A549 (cell line): ENCODE measurements around the gene PDCD1. TPM values are rescaled to one million over a fixed set of nuclear protein-coding genes. Genes with fewer than 3 reads are reported as not detected.

Experiments used
- ATAC-seq, 2 experiments: fragments of 200-7000 bp in 1 of 2; fragments of >200 bp in 1 of 2; cut with Nextera tagmentation in 1 of 2; cut with Tn5 transposase in 1 of 2; 3 replicates each; pipeline versions ENCODE4 v1.8.0 to v1.9.1; 2018 to 2020; ENCODE audit warnings: mild to moderate bottlenecking in 1 of 2, moderate library complexity in 1 of 2
- CTCF ChIA-PET: fragments of 300-600 bp; sonication (Branson Sonifier 250); formaldehyde crosslinking; extraction: SDS; loops from one replicate; lab custom pipeline; 2021; ENCODE audit warnings: antibody characterized with exemption, inconsistent platforms; lab: Yijun Ruan, JAX
- POLR2A ChIA-PET: fragments of 350-600 bp; formaldehyde crosslinking; extraction: SDS; loops from one replicate; lab custom pipeline; 2021; ENCODE audit warnings: antibody characterized with exemption, inconsistent platforms; lab: Yijun Ruan, JAX
- DNase-seq, 2 experiments: peaks; one replicate each; pipeline versions ENCODE4 v3.0.0 to v3.0.0-alpha.2; 2011 to 2016; ENCODE audit warnings: low read depth in 1 of 2, low spot score in 1 of 2
- FAIRE-seq: peaks from 2 replicates; lab custom pipeline; 2011; peaks lifted over from hg19 to GRCh38; lab: Jason Lieb, UNC
- H3K27ac ChIP-seq, 2 experiments: fragments of >200 bp; sonication (Bioruptor Twin); formaldehyde crosslinking; 3 replicates each; pipeline ENCODE4 v1.5.1; 2016 to 2017
- H3K4me1 ChIP-seq: fragments of >200 bp; sonication (Bioruptor Twin); formaldehyde crosslinking; 3 replicates; pipeline ENCODE4 v1.6.1; 2016
- H3K4me2 ChIP-seq: fragments of >200 bp; sonication (Bioruptor Twin); formaldehyde crosslinking; 3 replicates; pipeline ENCODE4 v1.6.1; 2016
- H3K4me3 ChIP-seq: fragments of >200 bp; sonication (Bioruptor Twin); formaldehyde crosslinking; 3 replicates; pipeline ENCODE4 v1.5.1; 2016
- H3K9me3 ChIP-seq: fragments of >200 bp; sonication (Bioruptor Twin); formaldehyde crosslinking; 3 replicates; pipeline ENCODE4 v1.6.1; 2016
- CBX2 ChIP-seq: fragments of 200-600 bp; sonication (generic); IDR thresholded peaks from 2 replicates; pipeline ENCODE4 v1.6.1; 2016; ENCODE audit warnings: low read depth, mild to moderate bottlenecking, borderline replicate concordance
- CBX8 ChIP-seq: fragments of 200-600 bp; sonication (generic); IDR thresholded peaks from 2 replicates; pipeline ENCODE4 v1.6.1; 2016
- CHD2 ChIP-seq: fragments of 150-350 bp; IDR thresholded peaks from 2 replicates; pipeline ENCODE4 v1.6.1; 2014; ENCODE audit warnings: low read length; ENCODE audit not compliant: partially characterized antibody
- EHF ChIP-seq: fragments of 250-450 bp; sonication (Bioruptor Pico); IDR thresholded peaks from 2 replicates; pipeline ENCODE4 v1.5.0; 2020; ENCODE audit warnings: mild to moderate bottlenecking
- EHMT2 ChIP-seq: fragments of 200-600 bp; sonication (generic); IDR thresholded peaks from 2 replicates; pipeline ENCODE4 v1.6.1; 2016; ENCODE audit warnings: antibody characterized with exemption, low read depth, mild to moderate bottlenecking, moderate library complexity
- ESRRA ChIP-seq: fragments of 150-350 bp; IDR thresholded peaks from 2 replicates; pipeline ENCODE4 v1.6.1; 2014; ENCODE audit warnings: mild to moderate bottlenecking, low read length, borderline replicate concordance
- HDAC2 ChIP-seq: fragments of 200-600 bp; sonication (generic); IDR thresholded peaks from 2 replicates; pipeline ENCODE4 v1.6.1; 2016
- HOXA7 ChIP-seq: fragments of 250-450 bp; sonication (Bioruptor Pico); IDR thresholded peaks from 2 replicates; pipeline ENCODE4 v1.5.0; 2020; ENCODE audit warnings: mild to moderate bottlenecking, moderate library complexity
- HOXB5 ChIP-seq: fragments of 250-450 bp; sonication (Bioruptor Pico); IDR thresholded peaks from 2 replicates; pipeline ENCODE4 v1.5.0; 2020; ENCODE audit warnings: mild to moderate bottlenecking, moderate library complexity
- JUN ChIP-seq, 2 experiments: fragments of >200 bp; sonication (Bioruptor Twin); formaldehyde crosslinking; IDR thresholded peaks; 2 replicates in 1 of 2; 3 replicates in 1 of 2; pipeline ENCODE4 v1.6.1; 2016 to 2017
- JUNB ChIP-seq: fragments of >200 bp; sonication (Bioruptor Twin); formaldehyde crosslinking; IDR thresholded peaks from 2 replicates; pipeline ENCODE4 v1.6.1; 2016
- MAFK ChIP-seq: fragments of 450-650 bp; IDR thresholded peaks from 2 replicates; pipeline ENCODE4 v1.6.1; 2014; ENCODE audit not compliant: partially characterized antibody
- MAZ ChIP-seq: fragments of 150-350 bp; IDR thresholded peaks from 2 replicates; pipeline ENCODE4 v1.6.1; 2014; ENCODE audit warnings: antibody characterized with exemption, low read depth, low read length, borderline replicate concordance
- MYC ChIP-seq: IDR thresholded peaks from 2 replicates; pipeline ENCODE4 v1.6.1; 2012; ENCODE audit warnings: mild to moderate bottlenecking, inconsistent platforms, low read length, improper control_type of control experiment, borderline replicate concordance
- NFE2L2 ChIP-seq: fragments of 150-350 bp; conservative IDR thresholded peaks from 2 replicates; pipeline ENCODE4 v1.6.1; 2014; ENCODE audit warnings: low read length
- NR3C1 ChIP-seq: fragments of >200 bp; sonication (Bioruptor Twin); formaldehyde crosslinking; IDR thresholded peaks from 3 replicates; pipeline ENCODE4 v1.6.1; 2017
- POLR2A ChIP-seq: IDR thresholded peaks from 2 replicates; pipeline ENCODE4 v1.6.1; 2012; ENCODE audit warnings: mild to moderate bottlenecking, low read length
- RARB ChIP-seq: fragments of 250-450 bp; sonication (Bioruptor Pico); IDR thresholded peaks from 2 replicates; pipeline ENCODE4 v1.8.0; 2021; ENCODE audit warnings: mild to moderate bottlenecking, moderate library complexity
- RCOR1 ChIP-seq: fragments of 150-350 bp; IDR thresholded peaks from 2 replicates; pipeline ENCODE4 v1.6.1; 2014; ENCODE audit warnings: antibody characterized with exemption, low read length, low read depth
- REST ChIP-seq: fragments of 200-600 bp; sonication (generic); IDR thresholded peaks from 2 replicates; pipeline ENCODE4 v1.6.1; 2016; ENCODE audit warnings: antibody characterized with exemption, mild to moderate bottlenecking, moderate library complexity
- SMC3 ChIP-seq: fragments of >200 bp; sonication (Bioruptor Twin); formaldehyde crosslinking; IDR thresholded peaks from 3 replicates; pipeline ENCODE4 v1.6.1; 2018; ENCODE audit warnings: inconsistent platforms
- TFCP2L1 ChIP-seq: fragments of 250-450 bp; sonication (Bioruptor Pico); IDR thresholded peaks from 2 replicates; pipeline ENCODE4 v1.5.0; 2021; ENCODE audit warnings: mild to moderate bottlenecking
- TP53 ChIP-seq: fragments of 250-450 bp; sonication (Bioruptor Pico); IDR thresholded peaks from 2 replicates; pipeline ENCODE4 v1.5.0; 2021; ENCODE audit warnings: mild to moderate bottlenecking, moderate library complexity
- ZNF302 ChIP-seq: fragments of 250-450 bp; sonication (Bioruptor Pico); IDR thresholded peaks from 2 replicates; pipeline ENCODE4 v1.9.0; 2021; ENCODE audit warnings: inconsistent platforms, mild to moderate bottlenecking, moderate library complexity
- WGBS: methylation state at CpG from one replicate; pipeline ENCODE4 v1.1.6; 2017; ENCODE audit errors: missing lambda C conversion rate; 5-methylcytosine and 5-hydroxymethylcytosine counted together
- polyA plus RNA-seq, 4 experiments: library from polyadenylated mRNA; depleted of rRNA in 3 of 4; stranded (reverse); fragments of >200 nt; fragmentation: RNase III in 1 of 4; extraction: RNeasy Plus Mini Kit Qiagen cat#74134 plus additional on column Dnase treatment in 1 of 4; gene quantifications; 2 replicates in 3 of 4; 3 replicates in 1 of 4; pipeline ENCODE4 v1.2.3, GENCODE V29; 2011 to 2017
- TF ChIP-seq, protein P1 (sequence below): fragments of >200 bp; sonication (Bioruptor Twin); formaldehyde crosslinking; IDR thresholded peaks from 3 replicates; pipeline ENCODE4 v1.5.1; 2016

PDCD1 gene
- polyA plus RNA-seq, 2 of the 4 experiments (the other 2 are of a cell fraction) = not detected

- POLR2A ChIA-PET = no interaction called here
- Histone ChIP-seq H3K4me3 (no peak overlapping the region), H3K9me3 (no peaks in the 10 kb centered on the region), H3K4me1 (no peaks in the 10 kb centered on the region), H3K4me2 (no peak overlapping the region), H3K27ac (no peak overlapping the region)
- no peak for FAIRE-seq
- 61% methylated on average over 4 of the region's 6 CpGs for WGBS
- TF ChIP-seq CBX8 = no peak
- TF ChIP-seq JUN (IDR thresholded peaks at IDR 0.05) = no peak
- TF ChIP-seq NR3C1 = no peak
- TF ChIP-seq SMC3 = no peak
- TF ChIP-seq, protein P1, sequence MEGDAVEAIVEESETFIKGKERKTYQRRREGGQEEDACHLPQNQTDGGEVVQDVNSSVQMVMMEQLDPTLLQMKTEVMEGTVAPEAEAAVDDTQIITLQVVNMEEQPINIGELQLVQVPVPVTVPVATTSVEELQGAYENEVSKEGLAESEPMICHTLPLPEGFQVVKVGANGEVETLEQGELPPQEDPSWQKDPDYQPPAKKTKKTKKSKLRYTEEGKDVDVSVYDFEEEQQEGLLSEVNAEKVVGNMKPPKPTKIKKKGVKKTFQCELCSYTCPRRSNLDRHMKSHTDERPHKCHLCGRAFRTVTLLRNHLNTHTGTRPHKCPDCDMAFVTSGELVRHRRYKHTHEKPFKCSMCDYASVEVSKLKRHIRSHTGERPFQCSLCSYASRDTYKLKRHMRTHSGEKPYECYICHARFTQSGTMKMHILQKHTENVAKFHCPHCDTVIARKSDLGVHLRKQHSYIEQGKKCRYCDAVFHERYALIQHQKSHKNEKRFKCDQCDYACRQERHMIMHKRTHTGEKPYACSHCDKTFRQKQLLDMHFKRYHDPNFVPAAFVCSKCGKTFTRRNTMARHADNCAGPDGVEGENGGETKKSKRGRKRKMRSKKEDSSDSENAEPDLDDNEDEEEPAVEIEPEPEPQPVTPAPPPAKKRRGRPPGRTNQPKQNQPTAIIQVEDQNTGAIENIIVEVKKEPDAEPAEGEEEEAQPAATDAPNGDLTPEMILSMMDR = no peak
- no peak for TF ChIP-seq RARB (CRISPR knock-in tag)
- no peak for TF ChIP-seq ESRRA
- no peak for TF ChIP-seq HDAC2
- TF ChIP-seq CBX2 = no peak
- TF ChIP-seq CHD2 = no peak
- TF ChIP-seq MAZ = no peak
- TF ChIP-seq HOXA7 (CRISPR knock-in tag) = no peak
- no peak for TF ChIP-seq RCOR1
- CTCF ChIA-PET = no interaction called here
- ATAC-seq = no peak
- no peak for DNase-seq
Observed at GRCh38 chr2:241888641-241889040, 29.9 kb upstream of the PDCD1 start.

GRCh38 chr2:241887806-241888522 is 29.3 kb upstream of the PDCD1 start:
- H3K27ac ChIP-seq = no peak overlapping the region
- FAIRE-seq = no peak
- H3K4me2 ChIP-seq = peak overlapping the region; percentile 20; the same call in 1 of the 3 replicates
- 35% methylated on average over 19 of the region's 24 CpGs for WGBS
- TF ChIP-seq POLR2A (no peak), MYC (no peak), CBX8 (no peak), HOXB5 (CRISPR knock-in tag) (no peak), EHMT2 (no peak), TP53 (no peak), EHF (CRISPR knock-in tag) (no peak), TFCP2L1 (no peak), REST (no peak), JUNB (no peak), MAFK (no peak), SMC3 (no peak), NFE2L2 (no peak), ZNF302 (CRISPR knock-in tag) (no peak)
- TF ChIP-seq, all 56 proteins: peak for 0
- no peaks in the 10 kb centered on the region for H3K4me1 ChIP-seq
- no peaks in the 10 kb centered on the region for H3K9me3 ChIP-seq
- peak in 1 of 2 experiments; percentile 51 for DNase-seq
- no peak overlapping the region for H3K4me3 ChIP-seq
- CTCF ChIA-PET = interaction anchor here (2.1 kb wide), 1 partner anchor 10 kb away, joined by 6 read pairs; no protein-coding TSS in a partner anchor
- POLR2A ChIA-PET = no interaction called here
- ATAC-seq = peak; percentile 55 to 63; a peak in 4 of 6 replicates
